Keratinocyte (primary cell): ENCODE measurements around the gene UTP11. TPM values are rescaled to one million over a fixed set of nuclear protein-coding genes. Genes with fewer than 3 reads are reported as not detected.

Source experiments
- DNase-seq: peaks from one replicate; pipeline ENCODE4 v3.0.0-alpha.2; 2011; ENCODE audit warnings: low read depth, missing footprints, low spot score
- FAIRE-seq: peaks from 2 replicates; lab custom pipeline; 2011; peaks lifted over from hg19 to GRCh38; lab: Jason Lieb, UNC
- H2AFZ ChIP-seq: 2 replicates; pipeline ENCODE4 v1.6.0; 2012; ENCODE audit warnings: low read length, control low read depth, inconsistent platforms; ENCODE audit not compliant: control insufficient read depth
- H3K27ac ChIP-seq: 2 replicates; pipeline ENCODE4 v1.5.1; 2011; ENCODE audit warnings: low read length; ENCODE audit not compliant: control insufficient read depth, insufficient read depth
- H3K27me3 ChIP-seq: 3 replicates; pipeline ENCODE4 v1.6.0; 2011; ENCODE audit warnings: low read length; ENCODE audit not compliant: control insufficient read depth, insufficient read depth; ENCODE audit errors: extremely low read depth
- H3K36me3 ChIP-seq, 2 experiments: 2 replicates in 1 of 2; 3 replicates in 1 of 2; pipeline ENCODE4 v1.5.1; 2011; ENCODE audit warnings: low read length in 2 of 2, mild to moderate bottlenecking in 1 of 2; ENCODE audit not compliant: control insufficient read depth in 2 of 2, insufficient read depth in 2 of 2; ENCODE audit errors: extremely low read depth in 1 of 2
- H3K4me1 ChIP-seq: 3 replicates; pipeline ENCODE4 v1.5.1; 2011; ENCODE audit warnings: low read length; ENCODE audit not compliant: control insufficient read depth, insufficient read depth; ENCODE audit errors: extremely low read depth
- H3K4me2 ChIP-seq: 3 replicates; pipeline ENCODE4 v1.6.0; 2011; ENCODE audit warnings: low read depth, low read length; ENCODE audit not compliant: control insufficient read depth, insufficient read depth; ENCODE audit errors: extremely low read depth
- H3K4me3 ChIP-seq, 3 experiments: fragments of 200-600 bp in 1 of 3; sonication (generic) in 1 of 3; 2 replicates in 2 of 3; 3 replicates in 1 of 3; pipeline ENCODE4 v1.5.1; 2011 to 2016; ENCODE audit warnings: low read length in 3 of 3, mild to moderate bottlenecking in 3 of 3, control low read depth in 2 of 3, inconsistent platforms in 1 of 3, low read depth in 1 of 3, mixed read lengths in 1 of 3, mixed run types in 1 of 3, moderate library complexity in 1 of 3; ENCODE audit not compliant: control insufficient read depth in 2 of 3, insufficient read depth in 2 of 3; ENCODE audit errors: extremely low read depth in 1 of 3
- H3K79me2 ChIP-seq: 2 replicates; pipeline ENCODE4 v1.6.0; 2012; ENCODE audit warnings: low read length; ENCODE audit not compliant: control insufficient read depth, insufficient read depth
- H3K9ac ChIP-seq: 3 replicates; pipeline ENCODE4 v1.6.0; 2011; ENCODE audit warnings: low read length; ENCODE audit not compliant: control insufficient read depth, insufficient read depth; ENCODE audit errors: extremely low read depth
- H3K9me1 ChIP-seq: 3 replicates; pipeline ENCODE4 v1.6.0; 2011; ENCODE audit warnings: low read length; ENCODE audit not compliant: control insufficient read depth, insufficient read depth; ENCODE audit errors: extremely low read depth
- H3K9me3 ChIP-seq: 2 replicates; pipeline ENCODE4 v1.5.1; 2012; ENCODE audit warnings: low read depth, low read length; ENCODE audit not compliant: control insufficient read depth
- H4K20me1 ChIP-seq: 3 replicates; pipeline ENCODE4 v1.6.0; 2011; ENCODE audit warnings: low read length; ENCODE audit not compliant: control insufficient read depth, insufficient read depth; ENCODE audit errors: extremely low read depth
- CTCF ChIP-seq, 3 experiments: IDR thresholded peaks in 1 of 3; conservative IDR thresholded peaks in 1 of 3; optimal IDR thresholded peaks in 1 of 3; 2 replicates in 2 of 3; 3 replicates in 1 of 3; pipeline versions ENCODE3 to v1.5.1; 2011; ENCODE audit warnings: low read length in 3 of 3, mild to moderate bottlenecking in 3 of 3, moderate library complexity in 2 of 3, control low read depth in 1 of 3, inconsistent platforms in 1 of 3; ENCODE audit not compliant: insufficient read depth in 2 of 3; ENCODE audit errors: extremely low read depth in 1 of 3
- EZH2 ChIP-seq: IDR thresholded peaks from one replicate; pipeline ENCODE4 v1.6.1; 2012; ENCODE audit warnings: inconsistent platforms, mild to moderate bottlenecking, low read length, moderate library complexity
- dilution Hi-C: fragments of 300-500 bp; cut with MboI; formaldehyde crosslinking; loops from one replicate; pipeline ENCODE4 v1.7.0; 2020; ENCODE audit warnings: low sequenced_read_pairs; ENCODE audit not compliant: extremely low pct_ligation_motif_present
- polyA plus RNA-seq, 5 experiments: library from polyadenylated mRNA; depleted of rRNA in 3 of 5; stranded (reverse) in 3 of 5; stranded (forward) in 1 of 5; unstranded in 1 of 5; fragments of >200 nt; gene quantifications; 1 replicate in 1 of 5; 2 replicates in 3 of 5; 3 replicates in 1 of 5; pipeline versions ENCODE4 v1.2.1 to v1.2.3, GENCODE V29; 2011 to 2012; ENCODE audit warnings: missing spikeins in 2 of 5, low read depth in 1 of 5, low replicate concordance in 1 of 5

UTP11 gene
- polyA plus RNA-seq, 1 donor (not counting 4 experiments of a cell fraction or from before 2014, with no cell fraction given), result 50.0 TPM

- dilution Hi-C loops, result no loop called here
- H4K20me1 ChIP-seq, result no peaks in the 10 kb centered on the region
- H3K9ac ChIP-seq, result no peak overlapping the region
- no peak overlapping the region for H3K4me2 ChIP-seq
- no peak for FAIRE-seq
- no peak for DNase-seq
- H3K79me2 ChIP-seq, result no peaks in the 10 kb centered on the region
- H3K36me3 ChIP-seq, result no peaks in the 10 kb centered on the region
- no peak overlapping the region for H3K27ac ChIP-seq
- no peak overlapping the region for H2AFZ ChIP-seq
- no peaks in the 10 kb centered on the region for H3K27me3 ChIP-seq
- H3K4me1 ChIP-seq, result peaks cover 36% of the 10 kb centered on the region
- no peak overlapping the region for H3K4me3 ChIP-seq
- no peaks in the 10 kb centered on the region for H3K9me3 ChIP-seq
- H3K9me1 ChIP-seq, result no peaks in the 10 kb centered on the region
- TF ChIP-seq CTCF (optimal IDR thresholded peaks at IDR 0.05 in 1 of 3, IDR thresholded peaks at IDR 0.05 in 1 of 3, conservative IDR thresholded peaks at IDR 0.05 in 1 of 3; ENCODE audit: extremely low read depth in 1 of 3, insufficient read depth in 2 of 3, low read length in 3 of 3) (no peak), EZH2 (no peak)
Observed at GRCh38 chr1:38034871-38035270, 22.3 kb downstream of the UTP11 start.

GRCh38 chr1:38037221-38037939 is 24.8 kb downstream of the UTP11 start:
- no peaks in the 10 kb centered on the region for H3K9me3 ChIP-seq
- H3K27me3 ChIP-seq, result peaks cover 7% of the 10 kb centered on the region
- no peaks in the 10 kb centered on the region for H3K79me2 ChIP-seq
- H3K4me3 ChIP-seq, result no peak overlapping the region
- dilution Hi-C loops, result no loop called here
- TF ChIP-seq CTCF (optimal IDR thresholded peaks at IDR 0.05 in 1 of 3, IDR thresholded peaks at IDR 0.05 in 1 of 3, conservative IDR thresholded peaks at IDR 0.05 in 1 of 3; ENCODE audit: extremely low read depth in 1 of 3, insufficient read depth in 2 of 3, low read length in 3 of 3), result peak; percentile 34 to 52 (median 35)
- TF ChIP-seq EZH2, result no peak
- H3K9me1 ChIP-seq, result no peaks in the 10 kb centered on the region
- H2AFZ ChIP-seq, result no peak overlapping the region
- peak; percentile 68 for FAIRE-seq
- DNase-seq, result no peak
- H3K4me2 ChIP-seq, result no peak overlapping the region
- no peak overlapping the region for H3K27ac ChIP-seq
- no peaks in the 10 kb centered on the region for H4K20me1 ChIP-seq
- no peak overlapping the region for H3K9ac ChIP-seq
- no peaks in the 10 kb centered on the region for H3K36me3 ChIP-seq
- peaks cover 18% of the 10 kb centered on the region for H3K4me1 ChIP-seq
